Activated CD4-positive, alpha-beta T cell treated with anti-CD3 and anti-CD28 coated beads, Interleukin-2, amount 50 U/mL, for 4 hours (primary cell): Measurements from ENCODE around the gene PPID.
A peak's percentile ranks its signal among the peaks of the same experiment; 100 is the strongest.
"Not testable (repeated sequence)": the region's sequence is repeated elsewhere in the genome, so short reads cannot be mapped to it uniquely, and the experiment has no call there.

Experiments
- DNase-seq, 2 experiments: peaks; one replicate each; pipeline ENCODE4 v3.0.0-alpha.2; 2020

The PPID gene

GRCh38 chr4:158722917-158723793 is at the start of gene PPID:
TSS of gene PPID (minus strand) at chr4:158723396. CDS start at chr4:158723288, 108 bp downstream.
- DNase-seq = peak; percentile 69 to 70

- DNase-seq = no peak
These were observed 48.6 kb upstream of the PPID start for GRCh38 chr4:158771776-158772175.

GRCh38 chr4:158770671-158771070 is 47.5 kb upstream of the PPID start:
- no peak for DNase-seq

GRCh38 chr4:158769175-158769921 is 46.2 kb upstream of the PPID start:
- DNase-seq = peak; percentile 8 to 21

- peak; percentile 49 to 54 for DNase-seq
These were observed 45.5 kb upstream of the PPID start, which contains the start of gene FNIP2 for GRCh38 chr4:158768555-158769174. TSS of gene FNIP2 (plus strand) at chr4:158769026. CDS start at chr4:158769213, 187 bp downstream.

- DNase-seq = no peak
These were observed 44.3 kb upstream of the PPID start for GRCh38 chr4:158767451-158767850.

- DNase-seq = no peak
These were observed 43.3 kb upstream of the PPID start for GRCh38 chr4:158766434-158767044.

- DNase-seq = no peak
These were observed 40.3 kb upstream of the PPID start for GRCh38 chr4:158763462-158763861.

- no peak for DNase-seq
These were observed 39.4 kb upstream of the PPID start for GRCh38 chr4:158762553-158762952.

GRCh38 chr4:158760866-158761265 is 37.7 kb upstream of the PPID start:
- no peak for DNase-seq

GRCh38 chr4:158759539-158759938 is 36.3 kb upstream of the PPID start:
- not testable (repeated sequence) for DNase-seq

GRCh38 chr4:158758703-158759102 is 35.5 kb upstream of the PPID start:
- DNase-seq = no peak

- DNase-seq = no peak
These were observed 34.9 kb upstream of the PPID start for GRCh38 chr4:158758142-158758541.

- no peak for DNase-seq
These were observed 33.4 kb upstream of the PPID start for GRCh38 chr4:158756588-158756987.

GRCh38 chr4:158755819-158756218 is 32.6 kb upstream of the PPID start:
- not testable (repeated sequence) for DNase-seq

- no peak for DNase-seq
These were observed 31.4 kb upstream of the PPID start for GRCh38 chr4:158754385-158755180.

- no peak for DNase-seq
These were observed 27.2 kb upstream of the PPID start for GRCh38 chr4:158750379-158750778.

GRCh38 chr4:158746537-158746936 is 23.3 kb upstream of the PPID start:
- not testable (repeated sequence) for DNase-seq

GRCh38 chr4:158741326-158742021 is 18.3 kb upstream of the PPID start:
- DNase-seq = no peak

GRCh38 chr4:158739600-158739999 is 16.4 kb upstream of the PPID start:
- no peak for DNase-seq

GRCh38 chr4:158738866-158739265 is 15.7 kb upstream of the PPID start:
- DNase-seq = no peak
